Adipocyte (in vitro differentiated cells): ENCODE data around the gene RAB31.

Experiments
- DNase-seq: peaks from one replicate; pipeline ENCODE4 v3.0.0-alpha.2; 2015; ENCODE audit warnings: low read depth
- H3K27me3 ChIP-seq: replicated peaks from 2 replicates; pipeline ENCODE4 v1.7.0; 2013; ENCODE audit warnings: mild to moderate bottlenecking, low read length, moderate library complexity; ENCODE audit not compliant: control insufficient read depth, insufficient read depth
- H3K36me3 ChIP-seq: 2 replicates; pipeline ENCODE4 v1.7.0; 2013; ENCODE audit warnings: low read length, mild to moderate bottlenecking, moderate library complexity; ENCODE audit not compliant: control insufficient read depth, insufficient read depth, severe bottlenecking
- H3K4me1 ChIP-seq: 2 replicates; pipeline ENCODE4 v1.7.0; 2013; ENCODE audit warnings: mild to moderate bottlenecking, low read length, moderate library complexity; ENCODE audit not compliant: control insufficient read depth, insufficient read depth
- H3K4me3 ChIP-seq: 2 replicates; pipeline ENCODE4 v1.7.0; 2013; ENCODE audit warnings: mild to moderate bottlenecking, low read length, moderate library complexity
- H3K9ac ChIP-seq: 2 replicates; pipeline ENCODE4 v1.7.0; 2013; ENCODE audit warnings: mild to moderate bottlenecking, low read length, moderate library complexity
- H3K9me3 ChIP-seq: 2 replicates; pipeline ENCODE4 v1.7.0; 2013; ENCODE audit warnings: mild to moderate bottlenecking, low read length, moderate library complexity; ENCODE audit not compliant: control insufficient read depth

Gene RAB31

GRCh38 chr18:9872823-9873222 lies 164.7 kb downstream of the RAB31 start:
- Histone ChIP-seq H3K4me1 (peaks cover 39% of the 10 kb centered on the region), H3K27me3 (no peaks in the 10 kb centered on the region), H3K9ac (no peak overlapping the region), H3K4me3 (no peak overlapping the region), H3K36me3 (no peaks in the 10 kb centered on the region), H3K9me3 (no peaks in the 10 kb centered on the region)
- no peak for DNase-seq

GRCh38 chr18:9874728-9875127 lies 166.6 kb downstream of the RAB31 start:
- Histone ChIP-seq H3K4me1 (peaks cover 28% of the 10 kb centered on the region), H3K4me3 (no peak overlapping the region), H3K9ac (no peak overlapping the region), H3K27me3 (no peaks in the 10 kb centered on the region), H3K36me3 (no peaks in the 10 kb centered on the region), H3K9me3 (no peaks in the 10 kb centered on the region)
- no peak for DNase-seq

GRCh38 chr18:9876212-9876866 lies 168.2 kb downstream of the RAB31 start:
- no peaks in the 10 kb centered on the region for H3K9me3 ChIP-seq
- H3K9ac ChIP-seq = peak overlapping the region; percentile 86
- no peaks in the 10 kb centered on the region for H3K27me3 ChIP-seq
- peak overlapping the region; percentile 72 for H3K4me3 ChIP-seq
- peaks cover 14% of the 10 kb centered on the region for H3K4me1 ChIP-seq
- no peak for DNase-seq
- no peaks in the 10 kb centered on the region for H3K36me3 ChIP-seq

- DNase-seq = peak; percentile 93
- no peaks in the 10 kb centered on the region for H3K27me3 ChIP-seq
- peak overlapping the region; percentile 72 for H3K4me3 ChIP-seq
- H3K36me3 ChIP-seq = no peaks in the 10 kb centered on the region
- H3K9ac ChIP-seq = peak overlapping the region; percentile 86
- peaks cover 14% of the 10 kb centered on the region for H3K4me1 ChIP-seq
- H3K9me3 ChIP-seq = no peaks in the 10 kb centered on the region
Measured at GRCh38 chr18:9876867-9877654, 169.0 kb downstream of the RAB31 start.

GRCh38 chr18:9877655-9878014 lies 169.5 kb downstream of the RAB31 start:
- DNase-seq = no peak
- Histone ChIP-seq H3K4me3 (peak overlapping the region; percentile 72), H3K27me3 (no peaks in the 10 kb centered on the region), H3K4me1 (peaks cover 14% of the 10 kb centered on the region), H3K9me3 (no peaks in the 10 kb centered on the region), H3K9ac (peak overlapping the region; percentile 86), H3K36me3 (no peaks in the 10 kb centered on the region)

GRCh38 chr18:9878095-9878494 lies 170.0 kb downstream of the RAB31 start:
- Histone ChIP-seq H3K4me3 (no peak overlapping the region), H3K9me3 (no peaks in the 10 kb centered on the region), H3K4me1 (peaks cover 14% of the 10 kb centered on the region), H3K27me3 (no peaks in the 10 kb centered on the region), H3K9ac (no peak overlapping the region), H3K36me3 (no peaks in the 10 kb centered on the region)
- DNase-seq = no peak

GRCh38 chr18:9878783-9879242 lies 170.7 kb downstream of the RAB31 start:
- no peak for DNase-seq
- Histone ChIP-seq H3K36me3 (no peaks in the 10 kb centered on the region), H3K4me1 (peaks cover 14% of the 10 kb centered on the region), H3K9me3 (no peaks in the 10 kb centered on the region), H3K9ac (no peak overlapping the region), H3K27me3 (no peaks in the 10 kb centered on the region), H3K4me3 (no peak overlapping the region)

GRCh38 chr18:9884090-9884489 lies 176.0 kb downstream of the RAB31 start:
- no peak overlapping the region for H3K4me3 ChIP-seq
- H3K4me1 ChIP-seq = no peaks in the 10 kb centered on the region
- H3K36me3 ChIP-seq = no peaks in the 10 kb centered on the region
- no peaks in the 10 kb centered on the region for H3K27me3 ChIP-seq
- DNase-seq = no peak
- H3K9ac ChIP-seq = no peak overlapping the region
- H3K9me3 ChIP-seq = no peaks in the 10 kb centered on the region

GRCh38 chr18:9884532-9885140 lies 176.5 kb downstream of the RAB31 start:
- Histone ChIP-seq H3K9me3 (no peaks in the 10 kb centered on the region), H3K4me1 (no peaks in the 10 kb centered on the region), H3K36me3 (no peaks in the 10 kb centered on the region), H3K27me3 (no peaks in the 10 kb centered on the region), H3K9ac (no peak overlapping the region), H3K4me3 (no peak overlapping the region)
- DNase-seq = no peak

- no peaks in the 10 kb centered on the region for H3K36me3 ChIP-seq
Measured at GRCh38 chr18:9885170-9886004, 177.3 kb downstream of the RAB31 start, which contains the start of gene TXNDC2. TXNDC2 (plus strand) TSS chr18:9885973; CDS start chr18:9886681, 708 bp downstream.

GRCh38 chr18:9886005-9886348 lies 177.9 kb downstream of the RAB31 start:
- no peak for DNase-seq
- Histone ChIP-seq H3K9me3 (no peaks in the 10 kb centered on the region), H3K4me1 (peaks cover 11% of the 10 kb centered on the region), H3K4me3 (no peak overlapping the region), H3K36me3 (no peaks in the 10 kb centered on the region), H3K9ac (no peak overlapping the region), H3K27me3 (no peaks in the 10 kb centered on the region)

More at GRCh38 chr18:9885170-9886004, 177.3 kb downstream of the RAB31 start, which contains the start of gene TXNDC2:
- Histone ChIP-seq H3K4me3 (no peak within 1 kb of the TSS), H3K4me1 (peaks cover 5% of the 10 kb centered on the region), H3K9me3 (no peaks in the 10 kb centered on the region), H3K9ac (no peak within 1 kb of the TSS), H3K27me3 (no peaks in the 10 kb centered on the region)
- DNase-seq = no peak
